Measurements from ENCODE around the gene BTG3. TPM values are rescaled to one million over a fixed set of nuclear protein-coding genes. Genes with fewer than 3 reads are reported as not detected.

The BTG3 gene
- total and polyA plus RNA-seq, 8 donors: 15.2 to 110 (median 28.1) TPM

Small RNAs within 50 kb of the gene (small RNA-seq; reads per million reads assigned to genes)
- 0 reads per million in 4 donors for gene RF00019

Other genes starting within 250 kb of the BTG3 start
- 100 to 1,000 TPM in 1 of 5 donors, 10 to 100 TPM in 3, 1 to 10 TPM in 1; 2.3 to 174 (median 41.6) TPM for gene CXADR, start 99.9 kb downstream of the BTG3 start, total RNA-seq
- 10 to 100 TPM; 10.9 to 14.4 (median 13.6) TPM for gene CXADR, start 99.9 kb downstream of the BTG3 start, polyA plus RNA-seq
- gene C21orf91, start 206.5 kb upstream of the BTG3 start, total RNA-seq: 10 to 100 TPM in 2 of 5 donors, 1 to 10 TPM in 2, under 1 TPM in 1; under 0.01 to 50.9 (median 5.8) TPM
- 1 to 10 TPM; 2.6 to 8.1 (median 3.0) TPM for gene C21orf91, start 206.5 kb upstream of the BTG3 start, polyA plus RNA-seq